HL-60 (cell line): Measurements from ENCODE around the gene ASF1A.

Source experiments
- DNase-seq, 2 experiments: peaks; one replicate each; pipeline ENCODE4 v3.0.0-alpha.2; 2010 to 2020; ENCODE audit warnings: low read depth in 1 of 2, low spot score in 1 of 2
- H3K27ac ChIP-seq: fragments of 250-450 bp; sonication (Bioruptor Pico); replicated peaks from 2 replicates; pipeline ENCODE4 v1.5.1; 2020; ENCODE audit warnings: mild to moderate bottlenecking, moderate library complexity
- H3K27me3 ChIP-seq: fragments of 250-450 bp; sonication (Bioruptor Pico); 2 replicates; pipeline ENCODE4 v1.5.1; 2021; ENCODE audit warnings: mild to moderate bottlenecking, moderate library complexity; ENCODE audit not compliant: insufficient read depth, poor library complexity, severe bottlenecking
- H3K4me3 ChIP-seq: replicated peaks from 2 replicates; pipeline ENCODE4 v1.5.1; 2011; ENCODE audit warnings: mild to moderate bottlenecking, control low read depth, low read length; ENCODE audit not compliant: insufficient read depth
- CTCF ChIP-seq: IDR thresholded peaks from one replicate; pipeline ENCODE4 v1.5.1; 2011; ENCODE audit warnings: low read length, control low read depth, inconsistent platforms; ENCODE audit not compliant: insufficient read depth
- GABPA ChIP-seq: IDR thresholded peaks from 2 replicates; pipeline ENCODE4 v1.6.1; 2012; ENCODE audit warnings: low read depth
- POLR2AphosphoS5 ChIP-seq: IDR thresholded peaks from 2 replicates; pipeline ENCODE4 v1.6.1; 2012; ENCODE audit warnings: low read depth
- REST ChIP-seq: IDR thresholded peaks from 2 replicates; pipeline ENCODE4 v1.6.1; 2012; ENCODE audit warnings: low read depth; ENCODE audit not compliant: insufficient replicate concordance
- SPI1 ChIP-seq: IDR thresholded peaks from 2 replicates; pipeline ENCODE4 v1.6.1; 2012; ENCODE audit warnings: low read depth, mild to moderate bottlenecking, borderline replicate concordance

ASF1A gene

GRCh38 chr6:118930680-118931079, 36.7 kb downstream of the ASF1A start:
- no peak overlapping the region for H3K4me3 ChIP-seq
- H3K27me3 ChIP-seq, result no peaks in the 10 kb centered on the region
- no peak for TF ChIP-seq GABPA
- no peak for TF ChIP-seq REST
- TF ChIP-seq POLR2AphosphoS5, result no peak
- TF ChIP-seq CTCF, result no peak
- TF ChIP-seq SPI1, result no peak
- no peak overlapping the region for H3K27ac ChIP-seq
- no peak for DNase-seq

GRCh38 chr6:118931436-118931835, 37.5 kb downstream of the ASF1A start:
- TF ChIP-seq CTCF (no peak), REST (no peak), SPI1 (no peak), POLR2AphosphoS5 (no peak), GABPA (no peak)
- no peaks in the 10 kb centered on the region for H3K27me3 ChIP-seq
- H3K27ac ChIP-seq, result no peak overlapping the region
- no peak for DNase-seq
- no peak overlapping the region for H3K4me3 ChIP-seq

GRCh38 chr6:118932421-118932820, 38.5 kb downstream of the ASF1A start:
- no peak for TF ChIP-seq CTCF
- TF ChIP-seq GABPA, result no peak
- TF ChIP-seq REST, result no peak
- no peak for TF ChIP-seq SPI1
- TF ChIP-seq POLR2AphosphoS5, result no peak
- Histone ChIP-seq H3K27me3 (no peaks in the 10 kb centered on the region), H3K27ac (no peak overlapping the region), H3K4me3 (no peak overlapping the region)
- DNase-seq, result no peak
